Esophagus muscularis mucosa (tissue), 4 donors: ENCODE measurements around the gene TBC1D14.

ENCODE experiments used
- CTCF ChIP-seq, 3 experiments: fragments of 200-600 bp in 2 of 3; fragments of 450-650 bp in 1 of 3; sonication (generic) in 2 of 3; IDR thresholded peaks; one replicate each; pipeline ENCODE4 v1.5.1; 2017 to 2019; ENCODE audit warnings: antibody characterized with exemption in 3 of 3, mild to moderate bottlenecking in 2 of 3, moderate library complexity in 1 of 3
- EP300 ChIP-seq: sonication (generic); formaldehyde crosslinking; IDR thresholded peaks from one replicate; pipeline ENCODE4 v1.6.1; 2017; ENCODE audit warnings: antibody characterized with exemption
- POLR2AphosphoS5 ChIP-seq, 2 donors: sonication (generic); formaldehyde crosslinking; IDR thresholded peaks; one replicate each; pipeline ENCODE4 v1.6.1; 2017; ENCODE audit warnings: antibody characterized with exemption in 2 of 2

GRCh38 chr4:6974138-6974848, 64.7 kb downstream of the TBC1D14 start:
- TF ChIP-seq CTCF (IDR thresholded peaks at IDR 0.05) (peak; percentile 96 to 99 (median 98)), EP300 (no peak), POLR2AphosphoS5 (IDR thresholded peaks at IDR 0.05) (peak; percentile 52 to 78)
